HG03565 (cell line): ENCODE results near the gene EGFL7.

Experiments
- ATAC-seq: cut with Tn5 transposase; IDR thresholded peaks from one replicate; pipeline ENCODE4 v1.9.1; 2021; ENCODE audit warnings: mild to moderate bottlenecking, moderate library complexity; ENCODE audit not compliant: unreplicated experiment

EGFL7 gene

GRCh38 chr9:136658849-136659535 lies 3.7 kb upstream of the EGFL7 start:
- no peak for ATAC-seq

- ATAC-seq: no peak
Observed at GRCh38 chr9:136659861-136660784, 2.6 kb upstream of the EGFL7 start.

- no peak for ATAC-seq
Observed at GRCh38 chr9:136660971-136661550, 1.7 kb upstream of the EGFL7 start.

- ATAC-seq: no peak
Observed at GRCh38 chr9:136661641-136662325, 933 bp upstream of the EGFL7 start.

GRCh38 chr9:136662326-136662655 lies 425 bp upstream of the EGFL7 start:
- ATAC-seq: no peak

GRCh38 chr9:136664000-136664915 lies 1.5 kb downstream of the EGFL7 start:
- no peak for ATAC-seq

- ATAC-seq: no peak
Observed at GRCh38 chr9:136665111-136665703, 2.5 kb downstream of the EGFL7 start.

- no peak for ATAC-seq
Observed at GRCh38 chr9:136665704-136666371, 3.1 kb downstream of the EGFL7 start.

GRCh38 chr9:136666372-136667213 lies 3.9 kb downstream of the EGFL7 start:
- no peak for ATAC-seq

- ATAC-seq: no peak
Observed at GRCh38 chr9:136667214-136667939, 4.7 kb downstream of the EGFL7 start.

- ATAC-seq: no peak
Observed at GRCh38 chr9:136667940-136668760, 5.4 kb downstream of the EGFL7 start.

GRCh38 chr9:136668983-136669790 lies 6.5 kb downstream of the EGFL7 start:
- ATAC-seq: no peak

GRCh38 chr9:136669791-136670464 lies 7.2 kb downstream of the EGFL7 start:
- ATAC-seq: no peak

- no peak for ATAC-seq
Observed at GRCh38 chr9:136670576-136671253, 8.0 kb downstream of the EGFL7 start.

GRCh38 chr9:136671254-136671614 lies 8.5 kb downstream of the EGFL7 start:
- no peak for ATAC-seq
